HG02981 (cell line): ENCODE results near the gene KMT2C.
"Not testable (repeated sequence)": the region's sequence is repeated elsewhere in the genome, so short reads cannot be mapped to it uniquely, and the experiment has no call there.

Source experiments
- ATAC-seq: cut with Tn5 transposase; IDR thresholded peaks from one replicate; pipeline ENCODE4 v1.9.1; 2021; ENCODE audit warnings: mild to moderate bottlenecking, moderate library complexity; ENCODE audit not compliant: unreplicated experiment

The KMT2C gene

GRCh38 chr7:152442330-152442835 lies 6.6 kb upstream of the KMT2C start:
- no peak for ATAC-seq

DNA sequence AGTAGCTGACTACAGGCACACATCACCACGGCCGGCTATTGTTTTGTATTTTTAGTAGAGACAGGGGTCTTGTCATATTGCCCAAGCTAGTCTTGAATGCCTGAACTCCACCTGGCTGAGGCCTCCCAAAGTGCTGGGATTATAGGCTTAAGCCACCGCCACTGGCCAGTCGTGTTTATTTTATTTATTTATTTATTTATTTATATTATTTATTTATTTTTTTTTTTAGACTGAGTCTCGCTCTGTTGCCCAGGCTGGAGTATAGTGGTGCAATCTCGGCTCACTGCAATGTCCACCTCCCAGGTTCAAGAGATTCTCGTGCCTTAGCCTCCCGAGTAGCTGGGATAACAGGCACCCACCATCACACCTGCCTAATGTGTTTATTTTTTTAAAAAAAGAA lies 6.0 kb upstream of the KMT2C start:
- not testable (repeated sequence) for ATAC-seq

- ATAC-seq, result not testable (repeated sequence)
Observed at GRCh38 chr7:152441168-152441567, 5.4 kb upstream of the KMT2C start.

GRCh38 chr7:152438017-152438416 lies 2.2 kb upstream of the KMT2C start:
- ATAC-seq, result not testable (repeated sequence)

GRCh38 chr7:152436931-152437575 lies 1.2 kb upstream of the KMT2C start:
- not testable (repeated sequence) for ATAC-seq

DNA sequence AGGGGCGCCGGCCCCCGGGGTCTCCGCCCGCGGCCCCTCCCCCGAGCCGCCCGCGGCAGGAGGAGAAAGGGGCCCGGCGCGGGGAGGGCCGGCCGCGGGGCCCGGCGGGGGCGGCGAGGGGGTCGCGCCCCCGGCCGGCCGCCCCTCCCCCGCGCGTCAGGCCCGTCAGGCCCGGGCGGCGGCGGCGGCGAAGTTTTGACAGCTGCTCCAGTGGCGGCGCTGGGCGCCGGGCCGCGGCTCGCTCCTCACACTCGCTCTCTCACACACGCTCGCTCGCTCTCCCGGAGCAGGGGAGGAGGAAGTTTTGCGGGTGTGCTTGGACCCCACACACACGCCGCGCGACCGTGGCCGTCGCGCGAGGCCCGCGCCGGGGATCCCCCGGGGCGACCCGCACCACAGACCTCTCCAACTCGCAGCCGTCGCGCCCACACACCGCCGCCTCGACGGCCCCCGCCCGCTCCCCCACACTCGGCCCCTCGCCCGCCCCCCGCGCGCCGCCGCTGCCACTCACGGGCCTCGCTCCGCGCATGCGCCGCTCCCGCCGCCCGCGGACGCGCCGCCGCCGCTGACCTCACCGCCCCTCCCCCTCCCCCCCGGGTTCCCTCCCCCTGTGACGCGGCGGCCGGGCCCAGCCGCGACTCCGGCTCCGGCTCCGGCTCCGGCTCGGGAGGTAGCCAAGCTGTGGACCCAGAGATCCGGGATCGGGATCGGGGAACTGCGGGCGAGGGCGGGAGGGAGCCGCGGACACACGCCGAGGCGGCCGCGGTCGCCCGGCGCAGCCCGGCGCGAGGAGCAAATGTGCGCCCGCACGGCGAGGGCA lies 518 bp upstream of the KMT2C start:
- ATAC-seq, result peak; percentile 44

- ATAC-seq, result peak; percentile 12
Observed at GRCh38 chr7:152434511-152435383, 1.1 kb downstream of the KMT2C start.

- peak; percentile 26 for ATAC-seq
Observed at GRCh38 chr7:152433721-152434490, 1.9 kb downstream of the KMT2C start.

DNA sequence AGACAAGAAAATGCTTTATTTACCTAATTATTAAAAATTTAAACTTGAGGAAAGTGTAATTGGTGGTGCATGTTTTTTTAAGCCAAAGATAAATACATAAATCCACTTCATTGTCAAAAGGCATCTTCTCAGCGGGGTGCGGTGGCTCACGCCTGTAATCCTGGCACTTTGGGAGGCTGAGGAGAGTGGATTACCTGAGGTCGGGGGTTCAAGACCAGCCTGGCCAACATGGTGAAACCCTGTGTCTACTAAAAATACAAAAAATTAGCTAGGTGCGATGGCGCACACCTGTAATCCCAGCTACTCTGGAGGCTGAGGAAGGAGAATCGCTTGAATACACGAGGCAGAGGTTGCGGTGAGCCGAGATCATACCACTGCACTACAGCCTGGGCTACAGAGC lies 3.1 kb downstream of the KMT2C start:
- not testable (repeated sequence) for ATAC-seq

DNA sequence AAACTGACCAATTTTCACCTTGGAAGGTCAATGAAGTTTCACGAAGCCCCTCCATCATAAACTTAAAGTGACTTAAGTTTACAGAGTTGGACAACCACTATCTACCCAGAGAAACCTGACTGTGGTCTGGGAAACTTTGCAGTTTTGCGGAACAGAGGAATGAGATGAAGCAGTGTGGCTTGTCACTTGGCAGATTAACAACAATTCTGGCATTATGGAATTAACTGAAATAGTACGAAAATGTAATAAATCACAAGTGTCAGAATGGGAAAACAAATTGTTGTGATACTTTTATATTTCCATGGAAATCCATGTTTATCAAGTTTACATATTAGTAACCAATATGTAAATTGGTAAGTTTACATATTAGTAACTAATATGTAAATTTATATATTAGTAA lies 4.9 kb downstream of the KMT2C start:
- ATAC-seq, result no peak

- ATAC-seq, result not testable (repeated sequence)
Observed at GRCh38 chr7:152430118-152430517, 5.7 kb downstream of the KMT2C start.

DNA sequence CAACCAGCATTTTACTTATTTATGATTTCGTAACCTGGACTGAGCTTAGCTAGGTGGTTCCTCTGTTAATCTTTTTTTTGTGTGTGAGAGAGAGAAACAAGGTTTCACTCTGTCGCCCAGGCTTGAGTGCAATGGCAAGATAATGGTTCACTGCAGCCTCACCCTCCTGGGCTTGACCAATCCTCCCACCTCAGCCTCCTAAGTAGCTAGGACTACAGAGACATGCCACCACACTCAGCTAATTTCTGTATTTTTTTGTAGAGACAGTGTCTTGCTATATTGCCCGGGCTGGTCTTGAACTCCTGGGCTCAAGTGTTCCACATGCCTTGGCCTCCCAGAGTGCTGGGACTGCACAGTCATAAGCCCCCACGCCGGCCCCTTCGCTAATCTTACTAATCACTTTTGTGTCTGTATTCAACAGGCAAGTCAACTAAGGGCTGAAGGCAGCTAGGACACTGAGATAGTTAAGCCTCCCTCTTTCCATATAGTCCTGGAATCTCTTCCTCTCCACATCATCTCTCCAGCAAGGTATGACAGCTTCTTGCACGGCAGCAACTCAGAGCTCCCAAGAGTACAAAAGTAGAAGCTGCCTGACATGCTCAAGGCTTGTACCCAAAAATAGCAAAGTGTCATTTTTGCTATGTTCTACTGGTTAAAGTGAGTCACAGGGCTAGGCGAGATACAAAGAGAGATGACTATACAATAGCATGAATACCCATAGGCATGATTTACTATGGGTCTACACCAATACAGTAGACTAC lies 11.3 kb downstream of the KMT2C start:
- ATAC-seq, result no peak

GRCh38 chr7:152423991-152424347 lies 11.8 kb downstream of the KMT2C start:
- no peak for ATAC-seq

DNA sequence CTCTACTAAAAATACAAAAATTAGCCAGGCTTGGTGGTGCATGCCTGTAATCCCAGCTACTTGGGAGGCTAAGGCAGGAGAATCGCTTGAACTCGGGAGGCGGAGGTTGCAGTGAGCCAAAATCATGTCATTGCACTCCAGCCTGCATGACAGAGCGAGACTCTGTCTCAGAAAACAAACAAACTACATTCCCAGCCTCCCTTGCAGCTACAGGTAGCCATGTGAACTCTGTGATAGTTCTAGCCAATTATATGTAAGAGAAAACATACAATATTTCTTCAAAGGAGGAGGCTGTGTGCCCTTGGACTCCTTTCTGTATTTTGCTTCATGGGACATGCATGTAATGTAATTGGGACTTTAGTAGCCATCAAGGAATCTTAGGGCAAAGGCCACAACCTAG lies 12.6 kb downstream of the KMT2C start:
- ATAC-seq, result not testable (repeated sequence)

- ATAC-seq, result not testable (repeated sequence)
Observed at GRCh38 chr7:152420950-152421349, 14.9 kb downstream of the KMT2C start.

- ATAC-seq, result no peak
Observed at GRCh38 chr7:152419473-152420429, 16.1 kb downstream of the KMT2C start.

- no peak for ATAC-seq
Observed at GRCh38 chr7:152414779-152415178, 21.0 kb downstream of the KMT2C start.

DNA sequence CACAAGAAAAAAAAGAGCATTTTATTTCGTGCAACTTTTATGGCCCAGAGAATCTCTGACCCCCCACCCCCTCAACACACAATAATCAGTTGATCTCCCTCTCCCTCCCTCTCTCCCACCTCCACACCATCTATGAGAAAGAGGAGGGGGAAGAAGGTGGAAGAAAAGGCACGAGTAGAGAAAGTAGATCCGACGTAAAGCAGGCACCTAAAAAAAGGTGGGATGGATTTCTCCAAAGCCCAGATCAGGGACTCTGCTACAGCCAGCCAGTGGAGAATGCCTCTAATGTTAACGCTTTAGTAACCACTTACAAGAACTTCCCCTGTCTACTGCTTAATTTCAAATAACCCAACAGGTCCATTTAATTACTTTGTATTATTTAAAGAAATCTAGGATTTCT lies 24.4 kb downstream of the KMT2C start:
- ATAC-seq, result no peak

DNA sequence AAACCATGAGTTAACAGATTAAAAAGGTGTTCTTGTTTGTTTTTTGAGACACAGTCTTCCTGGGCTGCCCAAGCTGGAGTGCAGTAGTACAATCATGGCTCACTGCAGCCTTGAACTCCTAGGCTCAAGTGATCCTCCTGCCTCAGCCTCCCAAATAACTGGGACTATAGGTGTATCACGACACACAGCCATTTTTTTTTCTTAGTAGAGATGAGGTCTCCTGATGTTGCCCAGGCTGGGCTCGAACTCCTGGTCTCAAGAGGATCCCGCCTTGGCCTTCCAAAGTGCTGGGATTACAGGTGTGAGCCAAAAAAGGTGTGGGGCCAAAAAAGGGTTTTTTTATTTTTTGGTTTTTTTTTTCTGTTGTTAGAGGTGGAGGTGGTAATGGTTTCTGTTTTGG lies 29.3 kb downstream of the KMT2C start:
- ATAC-seq, result no peak
